ENCODE measurements around the gene MYO7A. TPM values are rescaled to one million over a fixed set of nuclear protein-coding genes. Genes with fewer than 3 reads are reported as not detected.

Gene MYO7A
- total and polyA plus RNA-seq, 9 donors, result 3.1 to 18.7 (median 6.5) TPM

GRCh38 chr11:77190331-77191075 is 62.5 kb downstream of the MYO7A start:
- Histone ChIP-seq H3K36me3 (no peaks in the 10 kb centered on the region), H3K4me3 (no peak overlapping the region), H3K27ac (no peak overlapping the region), H3K27me3 (no peaks in the 10 kb centered on the region), H3K9me3 (no peaks in the 10 kb centered on the region), H3K4me1 (ENCODE audit: insufficient read depth) (no peaks in the 10 kb centered on the region)
- 86 to 96% (median 91%) methylated on average over 21 of the region's 21 CpGs for WGBS, 3 donors
- intact Hi-C loops (cut with DNase I), result loop anchor here in 2 of 4 donors (5.0 to 10.0 kb wide), 4 partner anchors 143 to 427 kb away; no protein-coding TSS in a partner anchor
- TF ChIP-seq EP300 (IDR thresholded peaks at IDR 0.05) (no peak), POLR2A (IDR thresholded peaks at IDR 0.05) (no peak), CTCF (IDR thresholded peaks at IDR 0.05) (no peak)
- DNase-seq, result no peak

GRCh38 chr11:77191429-77191822 is 63.4 kb downstream of the MYO7A start:
- WGBS, 3 donors, result 56 to 58% (median 57%) methylated on average over 11 of the region's 11 CpGs
- TF ChIP-seq EP300 (IDR thresholded peaks at IDR 0.05) (no peak), CTCF (IDR thresholded peaks at IDR 0.05) (no peak), POLR2A (IDR thresholded peaks at IDR 0.05) (no peak)
- no peaks in the 10 kb centered on the region for H3K4me1 ChIP-seq (ENCODE audit: insufficient read depth)
- no peak for DNase-seq
- no peaks in the 10 kb centered on the region for H3K27me3 ChIP-seq
- no peak overlapping the region for H3K4me3 ChIP-seq
- intact Hi-C loops (cut with DNase I), result loop anchor here in 2 of 4 donors (5.0 to 10.0 kb wide), 4 partner anchors 144 to 426 kb away; no protein-coding TSS in a partner anchor
- H3K27ac ChIP-seq, result no peak overlapping the region
- no peaks in the 10 kb centered on the region for H3K9me3 ChIP-seq
- H3K36me3 ChIP-seq, result no peaks in the 10 kb centered on the region

- H3K27ac ChIP-seq, result no peak overlapping the region
- no peak overlapping the region for H3K4me3 ChIP-seq
- intact Hi-C loops (cut with DNase I), result loop anchor here in 2 of 4 donors (5.0 to 10.0 kb wide), 4 partner anchors 145 to 425 kb away; no protein-coding TSS in a partner anchor
- TF ChIP-seq CTCF (IDR thresholded peaks at IDR 0.05) (peak; percentile 33 to 51 (median 37)), EP300 (IDR thresholded peaks at IDR 0.05) (no peak), POLR2A (IDR thresholded peaks at IDR 0.05) (no peak)
- H3K27me3 ChIP-seq, result no peaks in the 10 kb centered on the region
- peak; percentile 59 to 79 (median 72) for DNase-seq
- H3K9me3 ChIP-seq, result no peaks in the 10 kb centered on the region
- no peaks in the 10 kb centered on the region for H3K4me1 ChIP-seq (ENCODE audit: insufficient read depth)
- WGBS, 3 donors, result 30 to 46% (median 37%) methylated on average over 27 of the region's 27 CpGs
- no peaks in the 10 kb centered on the region for H3K36me3 ChIP-seq
Measured at GRCh38 chr11:77191823-77192495, 63.9 kb downstream of the MYO7A start.

GRCh38 chr11:77193167-77193566 is 65.1 kb downstream of the MYO7A start:
- H3K27ac ChIP-seq, result no peak overlapping the region
- no peak overlapping the region for H3K4me3 ChIP-seq
- no peak for DNase-seq
- no peaks in the 10 kb centered on the region for H3K36me3 ChIP-seq
- H3K4me1 ChIP-seq (ENCODE audit: insufficient read depth), result no peaks in the 10 kb centered on the region
- intact Hi-C loops (cut with DNase I), result loop anchor here in 2 of 4 donors (5.0 to 10.0 kb wide), 4 partner anchors 146 to 424 kb away; no protein-coding TSS in a partner anchor
- no peaks in the 10 kb centered on the region for H3K9me3 ChIP-seq
- H3K27me3 ChIP-seq, result no peaks in the 10 kb centered on the region
- TF ChIP-seq EP300 (IDR thresholded peaks at IDR 0.05) (no peak), CTCF (IDR thresholded peaks at IDR 0.05) (no peak), POLR2A (IDR thresholded peaks at IDR 0.05) (no peak)

Data from ovary (tissue), 9 donors.